Aorta (tissue), 5 donors: ENCODE measurements around the gene ZBTB26. TPM values are rescaled to one million over a fixed set of nuclear protein-coding genes. Genes with fewer than 3 reads are reported as not detected.

Experiments used
- ATAC-seq: fragments of 200-7000 bp; cut with Tn5 transposase; one replicate; pipeline ENCODE4 v1.9.1; 2022; ENCODE audit warnings: moderate library complexity; ENCODE audit not compliant: low FRiP score
- DNase-seq, 2 donors: peaks; one replicate each; pipeline ENCODE4 v3.0.0-alpha.2; 2020
- H3K27ac ChIP-seq, 2 donors: one replicate each; pipeline ENCODE4 v1.5.1; 2013; ENCODE audit warnings: low read length in 2 of 2, mild to moderate bottlenecking in 2 of 2, moderate library complexity in 2 of 2, control low read depth in 1 of 2, inconsistent platforms in 1 of 2, low read depth in 1 of 2
- H3K27me3 ChIP-seq, 2 donors: one replicate each; pipeline ENCODE4 v1.6.1; 2013; ENCODE audit warnings: control low read depth in 1 of 2, low read length in 1 of 2, mild to moderate bottlenecking in 1 of 2, moderate library complexity in 1 of 2; ENCODE audit not compliant: insufficient read depth in 2 of 2, control insufficient read depth in 1 of 2
- H3K36me3 ChIP-seq, 2 donors: one replicate each; pipeline ENCODE4 v1.6.1; 2013; ENCODE audit warnings: control low read depth in 1 of 2, low read length in 1 of 2, mild to moderate bottlenecking in 1 of 2; ENCODE audit not compliant: insufficient read depth in 2 of 2, control insufficient read depth in 1 of 2
- H3K4me1 ChIP-seq, 2 donors: one replicate each; pipeline ENCODE4 v1.6.1; 2013; ENCODE audit warnings: low read length in 2 of 2, control low read depth in 1 of 2, mild to moderate bottlenecking in 1 of 2, moderate library complexity in 1 of 2; ENCODE audit not compliant: insufficient read depth in 2 of 2, control insufficient read depth in 1 of 2
- H3K4me3 ChIP-seq, 2 donors: one replicate each; pipeline ENCODE4 v1.5.1; 2013; ENCODE audit warnings: low read length in 2 of 2, control low read depth in 1 of 2, mild to moderate bottlenecking in 1 of 2
- H3K9me3 ChIP-seq: one replicate; pipeline ENCODE4 v1.6.1; 2013; ENCODE audit warnings: mild to moderate bottlenecking, low read length; ENCODE audit not compliant: control insufficient read depth
- WGBS, 2 donors: extraction: QIAGEN DNeasy Blood & Tissue Kit; methylation state at CpG; one replicate each; pipeline ENCODE4 v1.1.7; 2013; 5-methylcytosine and 5-hydroxymethylcytosine counted together
- intact Hi-C, 2 donors: fragments of 100-400 bp; cut with DNase I; formaldehyde crosslinking; loops; one replicate each; pipeline versions ENCODE4 v1.14.2 to v1.15.0; 2022
- polyA plus RNA-seq, 2 donors: library from polyadenylated mRNA; stranded (reverse); fragments of 200-250 nt; gene quantifications; one replicate each; pipeline ENCODE4 v1.2.3, GENCODE V29; 2013
- total RNA-seq, 2 donors: library from RNA; stranded (reverse); fragmentation: NEBNext Ultra II Directional; extraction: Animal tissue kit (Norgen Biotek cat#: 25700); gene quantifications; one replicate each; pipeline ENCODE4 v1.2.1, GENCODE V29; 2021
- donor health status: healthy with polysubstance abuse.
- donor health status: Bipolar disorder and iron deficiency.
- donor health status: DM: no; HTN: no; CAD: no.
- donor health status: DM: no; HTN: no; CAD: no.
- donor health status: DM: yes; HTN: yes; CAD: no.

The ZBTB26 gene
- total and polyA plus RNA-seq, 4 donors: 4.3 to 9.3 (median 5.3) TPM

- Histone ChIP-seq H3K27me3 (no peaks in the 10 kb centered on the region), H3K36me3 (no peaks in the 10 kb centered on the region), H3K4me1 (peaks cover 0 to 2% of the 10 kb centered on the region in 2 donors), H3K9me3 (no peaks in the 10 kb centered on the region), H3K4me3 (no peak overlapping the region), H3K27ac (no peak overlapping the region)
- intact Hi-C loops: no loop called here
- DNase-seq (no peak), ATAC-seq (no peak)
- 54 to 70% methylated on average over 1 of the region's 1 CpG for WGBS, 2 donors
Observed at GRCh38 chr9:122936883-122937282, 5.6 kb upstream of the ZBTB26 start.

DNA sequence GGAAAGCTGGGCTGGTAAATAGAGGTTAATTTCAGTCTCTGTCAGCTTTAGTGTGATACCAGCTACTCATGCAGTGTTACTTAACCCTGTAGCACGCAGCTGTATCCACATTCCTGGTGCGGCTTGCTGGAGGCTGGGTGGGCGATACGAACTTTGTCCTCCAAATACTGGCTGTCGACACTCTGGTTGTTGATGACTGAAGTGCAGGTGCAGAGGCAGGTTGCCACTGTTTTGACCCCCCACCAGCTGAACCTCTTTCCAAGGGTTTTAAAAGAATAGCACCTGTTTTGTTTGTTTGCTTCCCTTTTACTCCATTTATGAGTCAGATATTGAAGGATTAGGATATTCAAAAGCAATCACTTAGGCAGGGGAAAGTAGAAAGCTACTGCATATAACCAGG lies 5.2 kb upstream of the ZBTB26 start:
- intact Hi-C loops: no loop called here
- no peak for DNase-seq
- WGBS, 2 donors: 93 to 94% methylated on average over 5 of the region's 5 CpGs

DNA sequence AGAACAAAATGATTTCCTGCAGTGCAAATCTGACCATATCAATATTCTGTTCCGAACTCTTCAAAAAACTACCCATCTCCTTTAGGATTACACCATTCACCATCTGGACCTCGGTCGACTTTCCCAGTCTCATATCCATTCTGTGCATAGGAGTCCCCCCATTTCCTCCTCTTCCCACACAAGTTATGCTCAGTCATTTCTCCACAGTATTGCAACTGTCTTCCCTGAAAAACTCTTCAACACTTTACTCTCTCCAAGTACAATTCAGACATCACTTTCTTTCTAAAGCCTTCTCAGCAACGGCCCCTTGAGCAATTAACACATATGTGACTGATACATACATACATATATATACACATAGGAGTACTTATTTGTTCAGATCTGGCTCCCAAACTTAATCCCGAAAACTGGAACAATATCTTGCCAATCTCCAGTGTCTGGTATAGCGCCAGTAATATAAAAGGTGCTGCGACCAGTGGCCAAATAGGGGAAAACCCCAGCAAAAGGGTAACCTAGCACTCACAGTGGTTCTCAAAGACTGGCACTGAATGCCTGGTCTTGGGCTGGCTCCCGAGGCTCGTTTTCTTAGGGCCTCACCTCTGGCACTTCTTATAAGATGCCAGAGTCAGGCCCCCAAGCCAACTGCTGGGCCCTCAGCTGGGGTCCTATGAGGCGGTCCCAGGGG lies 629 bp downstream of the ZBTB26 start:
- no peaks in the 10 kb centered on the region for H3K36me3 ChIP-seq
- no peaks in the 10 kb centered on the region for H3K9me3 ChIP-seq
- peak overlapping the region in 1 of 2 donors; percentile 39 for H3K27ac ChIP-seq
- intact Hi-C loops: no loop called here
- DNase-seq: no peak
- H3K27me3 ChIP-seq: no peaks in the 10 kb centered on the region
- ATAC-seq: no peak
- H3K4me1 ChIP-seq: no peaks in the 10 kb centered on the region
- peak overlapping the region; percentile 89 to 92 for H3K4me3 ChIP-seq
- 19% methylated on average over 10 of the region's 10 CpGs for WGBS, 2 donors

More for the DNA sequence above, 5.2 kb upstream of the ZBTB26 start:
- Histone ChIP-seq H3K27me3 (no peaks in the 10 kb centered on the region), H3K4me3 (no peak overlapping the region), H3K36me3 (no peaks in the 10 kb centered on the region), H3K27ac (no peak overlapping the region), H3K9me3 (no peaks in the 10 kb centered on the region), H3K4me1 (peaks cover 0 to 2% of the 10 kb centered on the region in 2 donors)
- ATAC-seq: no peak

GRCh38 chr9:122929796-122930354 lies 1.4 kb downstream of the ZBTB26 start:
- H3K4me3 ChIP-seq: no peak overlapping the region

GRCh38 chr9:122923947-122924346 lies 7.4 kb downstream of the ZBTB26 start:
- ATAC-seq (no peak), DNase-seq (no peak)
- WGBS, 2 donors: 67 to 79% methylated on average over 3 of the region's 3 CpGs
- no peak overlapping the region for H3K4me3 ChIP-seq
- H3K4me1 ChIP-seq: no peaks in the 10 kb centered on the region
- no peaks in the 10 kb centered on the region for H3K27me3 ChIP-seq
- H3K27ac ChIP-seq: no peak overlapping the region
- H3K9me3 ChIP-seq: no peaks in the 10 kb centered on the region
- no peaks in the 10 kb centered on the region for H3K36me3 ChIP-seq
- intact Hi-C loops: no loop called here

More at GRCh38 chr9:122929796-122930354, 1.4 kb downstream of the ZBTB26 start:
- no peaks in the 10 kb centered on the region for H3K9me3 ChIP-seq
- 86 to 88% methylated on average over 1 of the region's 1 CpG for WGBS, 2 donors
- no peaks in the 10 kb centered on the region for H3K4me1 ChIP-seq
- DNase-seq (no peak), ATAC-seq (no peak)
- no peak overlapping the region for H3K27ac ChIP-seq
- intact Hi-C loops: no loop called here
- no peaks in the 10 kb centered on the region for H3K36me3 ChIP-seq
- no peaks in the 10 kb centered on the region for H3K27me3 ChIP-seq

- H3K27me3 ChIP-seq: no peaks in the 10 kb centered on the region
- H3K9me3 ChIP-seq: no peaks in the 10 kb centered on the region
- no peaks in the 10 kb centered on the region for H3K4me1 ChIP-seq
- no peak overlapping the region for H3K27ac ChIP-seq
- 86 to 93% methylated on average over 8 of the region's 8 CpGs for WGBS, 2 donors
- intact Hi-C loops: no loop called here
- H3K4me3 ChIP-seq: no peak overlapping the region
- DNase-seq (no peak), ATAC-seq (no peak)
- H3K36me3 ChIP-seq: peaks cover 0 to 4% of the 10 kb centered on the region in 2 donors
Observed at GRCh38 chr9:122922713-122923112, 8.6 kb downstream of the ZBTB26 start.

GRCh38 chr9:122918310-122918709 lies 13.0 kb downstream of the ZBTB26 start:
- H3K4me3 ChIP-seq: no peak overlapping the region
- H3K9me3 ChIP-seq: no peaks in the 10 kb centered on the region
- DNase-seq (no peak), ATAC-seq (no peak)
- intact Hi-C loops: loop anchor here in 1 of 2 donors (10.0 kb wide), 1 partner anchor 56 kb away; no protein-coding TSS in a partner anchor
- H3K36me3 ChIP-seq: peaks cover 0 to 4% of the 10 kb centered on the region in 2 donors
- H3K27ac ChIP-seq: no peak overlapping the region
- H3K27me3 ChIP-seq: no peaks in the 10 kb centered on the region
- 87 to 94% methylated on average over 2 of the region's 2 CpGs for WGBS, 2 donors
- H3K4me1 ChIP-seq: peaks cover 0 to 1% of the 10 kb centered on the region in 2 donors

- DNase-seq (peak; percentile 72 to 83), ATAC-seq (peak; percentile 94)
- Histone ChIP-seq H3K27ac (peak within 1 kb of the TSS; percentile 59 to 72), H3K9me3 (no peaks in the 10 kb centered on the region), H3K4me3 (peak within 1 kb of the TSS; percentile 75 to 78), H3K36me3 (peaks cover 0 to 1% of the 10 kb centered on the region in 2 donors), H3K4me1 (peaks cover 0 to 1% of the 10 kb centered on the region in 2 donors), H3K27me3 (no peaks in the 10 kb centered on the region)
- WGBS, 2 donors: 0% methylated on average over 35 of the region's 35 CpGs
- intact Hi-C loops: loop anchor here in 1 of 2 donors (10.0 kb wide), 1 partner anchor 62 kb away; no protein-coding TSS in a partner anchor
Observed at GRCh38 chr9:122912964-122913673, 18.2 kb downstream of the ZBTB26 start, which contains the start of gene ZBTB6. TSS of gene ZBTB6 (minus strand) at chr9:122913323. CDS start at chr9:122912072, 1,251 bp downstream.
